ENCODE measurements around the gene LMX1A. TPM values are rescaled to one million over a fixed set of nuclear protein-coding genes. Genes with fewer than 3 reads are reported as not detected.

Gene LMX1A
- total and polyA plus RNA-seq, 4 donors, result 0.05 to 0.17 TPM; not detected in 2

GRCh38 chr1:165215676-165216075, 140.8 kb downstream of the LMX1A start (continued):
- no peak for TF ChIP-seq CTCF (IDR thresholded peaks at IDR 0.05; ENCODE audit: low read depth, low read length, missing input control)

GRCh38 chr1:165212229-165212628, 144.3 kb downstream of the LMX1A start:
- H3K27ac ChIP-seq (ENCODE audit: low read depth in 1 of 2, low read length in 2 of 2), result no peak overlapping the region
- H3K27me3 ChIP-seq (ENCODE audit: control insufficient read depth in 4 of 4, insufficient read depth in 4 of 4, low read length in 3 of 4), result no peaks in the 10 kb centered on the region
- no peak overlapping the region for H3K9ac ChIP-seq (ENCODE audit: low read depth in 1 of 2, low read length in 2 of 2)
- TF ChIP-seq HNF4G (IDR thresholded peaks at IDR 0.05) (no peak), SP1 (IDR thresholded peaks at IDR 0.05) (no peak), YY1 (IDR thresholded peaks at IDR 0.05) (no peak), RXRA (IDR thresholded peaks at IDR 0.05) (no peak), RAD21 (IDR thresholded peaks at IDR 0.05) (no peak), FOXA2 (IDR thresholded peaks at IDR 0.05) (no peak), FOXA1 (IDR thresholded peaks at IDR 0.05) (no peak), TAF1 (conservative IDR thresholded peaks at IDR 0.05) (no peak), CTCF (IDR thresholded peaks at IDR 0.05; ENCODE audit: low read depth, low read length, missing input control) (no peak), JUND (IDR thresholded peaks at IDR 0.05) (no peak), REST (IDR thresholded peaks at IDR 0.05) (no peak), NR2F2 (IDR thresholded peaks at IDR 0.05) (no peak), ATF3 (IDR thresholded peaks at IDR 0.05) (no peak), GABPA (IDR thresholded peaks at IDR 0.05 in 1 of 2, conservative IDR thresholded peaks at IDR 0.05 in 1 of 2) (no peak), MAX (IDR thresholded peaks at IDR 0.05) (no peak), EGR1 (IDR thresholded peaks at IDR 0.05; ENCODE audit: low read depth in 2 of 2) (no peak), HNF4A (conservative IDR thresholded peaks at IDR 0.05) (no peak), ZBTB33 (IDR thresholded peaks at IDR 0.05) (no peak)
- WGBS, result 58% methylated on average over 3 of the region's 3 CpGs
- no peak for DNase-seq (ENCODE audit: low spot score)
- no peak overlapping the region for H3K4me3 ChIP-seq (ENCODE audit: low read depth in 1 of 3, low read length in 3 of 3)
- no peaks in the 10 kb centered on the region for H3K4me1 ChIP-seq (ENCODE audit: control insufficient read depth in 4 of 4, insufficient read depth in 4 of 4, low read length in 3 of 4)
- no peaks in the 10 kb centered on the region for H3K9me3 ChIP-seq (ENCODE audit: control insufficient read depth in 4 of 4, low read length in 3 of 4)
- no peaks in the 10 kb centered on the region for H3K36me3 ChIP-seq (ENCODE audit: control insufficient read depth in 4 of 4, insufficient read depth in 3 of 4, low read depth in 1 of 4, low read length in 3 of 4)

All from liver (tissue), 9 donors.